Nephron progenitor cell (in vitro differentiated cells): ENCODE data around the gene PTPRD.

Experiments
- DNase-seq: peaks from one replicate; pipeline ENCODE4 v3.0.0; 2021
- H3K27ac Mint-ChIP-seq: 2 replicates; pipeline ENCODE4 v1.8.0; 2021; ENCODE audit warnings: mild to moderate bottlenecking, moderate library complexity, mixed read lengths
- H3K27me3 Mint-ChIP-seq: 2 replicates; pipeline ENCODE4 v1.8.0; 2021; ENCODE audit warnings: mild to moderate bottlenecking, low read depth, mixed read lengths; ENCODE audit not compliant: poor library complexity
- H3K36me3 Mint-ChIP-seq: 2 replicates; pipeline ENCODE4 v1.8.0; 2021; ENCODE audit warnings: low read depth, mixed read lengths
- H3K4me1 Mint-ChIP-seq: 2 replicates; pipeline ENCODE4 v1.8.0; 2021; ENCODE audit warnings: mixed read lengths
- H3K4me3 Mint-ChIP-seq: 2 replicates; pipeline ENCODE4 v1.8.0; 2021; ENCODE audit warnings: mild to moderate bottlenecking, moderate library complexity, mixed read lengths
- H3K9me3 Mint-ChIP-seq: 2 replicates; pipeline ENCODE4 v1.8.0; 2021; ENCODE audit warnings: mild to moderate bottlenecking, moderate library complexity, mixed read lengths
- CTCF ChIP-seq: fragments of 200-600 bp; sonication (generic); IDR thresholded peaks from 2 replicates; pipeline ENCODE4 v1.5.0; 2021; ENCODE audit warnings: antibody characterized with exemption

Gene PTPRD

GRCh38 chr9:10204276-10204675 is 408.5 kb downstream of the PTPRD start:
- no peak for DNase-seq
- Mint-ChIP-seq H3K4me1 (no peaks in the 10 kb centered on the region), H3K36me3 (no peaks in the 10 kb centered on the region), H3K27ac (no peak overlapping the region), H3K27me3 (no peaks in the 10 kb centered on the region), H3K4me3 (no peak overlapping the region), H3K9me3 (no peaks in the 10 kb centered on the region)
- no peak for TF ChIP-seq CTCF

GRCh38 chr9:10173561-10173960 is 439.2 kb downstream of the PTPRD start:
- Mint-ChIP-seq H3K9me3 (no peaks in the 10 kb centered on the region), H3K4me3 (no peak overlapping the region), H3K36me3 (no peaks in the 10 kb centered on the region), H3K27ac (no peak overlapping the region), H3K4me1 (no peaks in the 10 kb centered on the region), H3K27me3 (peaks cover 3% of the 10 kb centered on the region)
- no peak for TF ChIP-seq CTCF
- DNase-seq = no peak

DNA sequence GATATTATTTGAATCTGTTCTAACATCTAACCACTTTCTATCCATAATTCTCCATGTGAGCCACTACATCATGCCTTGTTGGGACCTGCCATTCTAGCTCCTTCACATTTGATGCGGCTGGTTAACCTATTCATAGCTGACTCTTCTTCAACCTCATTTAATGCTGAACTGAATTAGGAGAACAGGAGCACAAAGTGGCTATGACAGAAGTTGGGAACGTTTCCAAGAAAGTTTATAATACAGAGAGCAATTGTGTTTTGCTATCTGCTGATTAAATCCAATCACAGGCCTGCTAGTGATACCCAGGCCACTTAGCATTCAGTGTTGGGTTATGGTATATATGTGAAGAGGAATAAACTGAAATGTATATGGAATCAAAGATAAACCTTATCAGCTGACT is 440.3 kb downstream of the PTPRD start:
- Mint-ChIP-seq H3K36me3 (no peaks in the 10 kb centered on the region), H3K27ac (no peak overlapping the region), H3K4me1 (no peaks in the 10 kb centered on the region), H3K27me3 (peaks cover 3% of the 10 kb centered on the region), H3K9me3 (no peaks in the 10 kb centered on the region), H3K4me3 (no peak overlapping the region)
- TF ChIP-seq CTCF = no peak
- DNase-seq = no peak

GRCh38 chr9:10168241-10168640 is 444.6 kb downstream of the PTPRD start:
- H3K9me3 Mint-ChIP-seq = no peaks in the 10 kb centered on the region
- no peak for DNase-seq
- no peaks in the 10 kb centered on the region for H3K4me1 Mint-ChIP-seq
- no peak overlapping the region for H3K4me3 Mint-ChIP-seq
- peaks cover 3% of the 10 kb centered on the region for H3K27me3 Mint-ChIP-seq
- H3K36me3 Mint-ChIP-seq = no peaks in the 10 kb centered on the region
- TF ChIP-seq CTCF = no peak
- no peak overlapping the region for H3K27ac Mint-ChIP-seq

DNA sequence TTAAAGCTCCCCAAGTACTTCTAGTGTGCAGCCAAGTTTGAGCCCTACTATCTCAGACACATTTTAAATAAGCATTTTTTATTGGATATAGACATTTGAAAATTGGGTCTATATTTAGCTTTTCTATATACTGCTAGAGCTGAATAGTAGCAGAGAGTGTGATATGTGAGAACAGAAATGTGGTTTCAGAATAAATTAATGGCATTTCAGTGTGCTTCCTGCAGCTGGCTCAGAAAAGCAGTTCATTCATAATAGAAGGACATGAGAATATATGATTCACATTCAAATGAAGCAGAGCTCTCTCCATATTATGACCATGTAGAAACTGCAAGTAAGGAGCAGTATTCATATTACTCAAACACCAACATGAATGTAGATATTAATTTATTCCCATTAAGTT is 464.0 kb downstream of the PTPRD start:
- no peak overlapping the region for H3K27ac Mint-ChIP-seq
- DNase-seq = no peak
- H3K36me3 Mint-ChIP-seq = no peaks in the 10 kb centered on the region
- H3K27me3 Mint-ChIP-seq = no peaks in the 10 kb centered on the region
- H3K9me3 Mint-ChIP-seq = no peaks in the 10 kb centered on the region
- no peak overlapping the region for H3K4me3 Mint-ChIP-seq
- TF ChIP-seq CTCF = no peak
- H3K4me1 Mint-ChIP-seq = no peaks in the 10 kb centered on the region

- Mint-ChIP-seq H3K27me3 (no peaks in the 10 kb centered on the region), H3K36me3 (no peaks in the 10 kb centered on the region), H3K9me3 (no peaks in the 10 kb centered on the region), H3K4me3 (no peak overlapping the region), H3K27ac (no peak overlapping the region), H3K4me1 (no peaks in the 10 kb centered on the region)
- no peak for DNase-seq
- TF ChIP-seq CTCF = no peak
Measured at GRCh38 chr9:10146517-10147331, 466.1 kb downstream of the PTPRD start.
